K562 (cell line): ENCODE measurements around the gene REEP6. TPM values are rescaled to one million over a fixed set of nuclear protein-coding genes. Genes with fewer than 3 reads are reported as not detected.

Source experiments
- BCOR ChIP-seq: fragments of 450-650 bp; IDR thresholded peaks from 2 replicates; pipeline ENCODE4 v1.6.1; 2016
- CHD4 ChIP-seq: fragments of 200-600 bp; sonication (generic); IDR thresholded peaks from 3 replicates; pipeline ENCODE4 v1.6.1; 2012; ENCODE audit warnings: low read depth, mild to moderate bottlenecking, mixed read lengths, low read length, inconsistent platforms; ENCODE audit not compliant: insufficient read depth, insufficient replicate concordance, poor library complexity, severe bottlenecking
- E2F6 ChIP-seq, 2 experiments: IDR thresholded peaks; 2 replicates each; pipeline ENCODE4 v1.6.1; 2011; ENCODE audit warnings: borderline replicate concordance in 1 of 2, control low read depth in 1 of 2, low read depth in 1 of 2, low read length in 1 of 2, mild to moderate bottlenecking in 1 of 2, mixed read lengths in 1 of 2, moderate library complexity in 1 of 2; ENCODE audit not compliant: insufficient read depth in 1 of 2, insufficient read length in 1 of 2, poor library complexity in 1 of 2, severe bottlenecking in 1 of 2; ENCODE audit errors: extremely low read depth in 1 of 2
- JUN ChIP-seq, 2 experiments: sonication (generic) in 1 of 2; formaldehyde crosslinking in 1 of 2; IDR thresholded peaks; 2 replicates each; pipeline versions ENCODE4 v1.6.1 to v1.8.0; 2012 to 2022; ENCODE audit warnings: borderline replicate concordance in 2 of 2, mild to moderate bottlenecking in 2 of 2, improper control_type of control experiment in 1 of 2, low read depth in 1 of 2, low read length in 1 of 2, missing genetic modification reagents in 1 of 2
- KDM5B ChIP-seq: fragments of 200-600 bp; sonication (generic); IDR thresholded peaks from 2 replicates; pipeline ENCODE4 v1.6.1; 2012; ENCODE audit warnings: low read depth, mild to moderate bottlenecking, moderate library complexity, low read length, control low read depth, inconsistent platforms; ENCODE audit not compliant: insufficient replicate concordance
- MYNN ChIP-seq, 2 experiments: sonication (generic); formaldehyde crosslinking in 1 of 2; IDR thresholded peaks; 2 replicates each; pipeline versions ENCODE4 v1.5.0 to v1.6.1; 2016 to 2020; ENCODE audit warnings: antibody characterized with exemption in 1 of 2, missing genetic modification reagents in 1 of 2
- NEUROD1 ChIP-seq: fragments of 150-350 bp; IDR thresholded peaks from 2 replicates; pipeline ENCODE4 v1.6.1; 2014; ENCODE audit warnings: borderline replicate concordance, low read length, low read depth; ENCODE audit not compliant: partially characterized antibody
- POLR2AphosphoS5 ChIP-seq: IDR thresholded peaks from 2 replicates; pipeline ENCODE4 v1.6.1; 2011; ENCODE audit warnings: mild to moderate bottlenecking, low read depth, low read length, moderate library complexity; ENCODE audit not compliant: control insufficient read depth, insufficient read depth
- POLR2G ChIP-seq: fragments of 200-400 bp; formaldehyde crosslinking; IDR thresholded peaks from 2 replicates; pipeline ENCODE4 v1.6.1; 2017; ENCODE audit warnings: low read depth, mild to moderate bottlenecking, antibody characterized with exemption, low read length, moderate library complexity
- PTRF ChIP-seq: fragments of 450-650 bp; IDR thresholded peaks from 2 replicates; pipeline ENCODE4 v1.6.1; 2016; ENCODE audit warnings: mild to moderate bottlenecking, missing genetic modification characterization, missing compliant biosample characterization
- RBBP5 ChIP-seq: fragments of 200-600 bp; sonication (generic); IDR thresholded peaks from 2 replicates; pipeline ENCODE4 v1.6.1; 2012; ENCODE audit warnings: borderline replicate concordance, mild to moderate bottlenecking, low read length, control low read depth, inconsistent platforms; ENCODE audit not compliant: insufficient read depth, poor library complexity, severe bottlenecking
- RBFOX2 ChIP-seq: fragments of 200-400 bp; formaldehyde crosslinking; IDR thresholded peaks from 2 replicates; pipeline ENCODE4 v1.6.1; 2017; ENCODE audit warnings: low read depth, mild to moderate bottlenecking, low read length, moderate library complexity
- ZNF143 ChIP-seq: sonication (generic); formaldehyde crosslinking; IDR thresholded peaks from 2 replicates; pipeline ENCODE4 v1.9.0; 2022; ENCODE audit warnings: mild to moderate bottlenecking, missing genetic modification reagents
- ZNF146 ChIP-seq: IDR thresholded peaks from one replicate; pipeline ENCODE4 v1.6.1; 2018; ENCODE audit warnings: missing compliant biosample characterization; ENCODE audit not compliant: unreplicated experiment
- ZNF592 ChIP-seq: fragments of 450-650 bp; IDR thresholded peaks from 2 replicates; pipeline ENCODE4 v1.6.1; 2017; ENCODE audit warnings: antibody characterized with exemption, mild to moderate bottlenecking
- polyA plus RNA-seq, 8 experiments: library from polyadenylated mRNA; depleted of rRNA in 4 of 8; stranded (reverse) in 5 of 8; unstranded in 3 of 8; fragments of >200 nt; fragmentation: Nextera tagmentation in 2 of 8; fragmentation: Illumina TruSeq in 1 of 8; extraction: Ambion mirVana in 2 of 8; extraction: Trizol in 1 of 8; gene quantifications; 2 replicates each; pipeline versions ENCODE4 v1.2.1 to v1.2.3, GENCODE V29; 2011 to 2014; ENCODE audit warnings: inconsistent platforms in 1 of 8, missing spikeins in 1 of 8
- total RNA-seq, 7 experiments: library from RNA; depleted of rRNA in 6 of 7; stranded (reverse); fragments of >200 nt in 6 of 7; fragmentation: Illumina TruSeq in 2 of 7; extraction: Trizol in 2 of 7; gene quantifications; 2 replicates each; pipeline versions ENCODE4 v1.2.1 to v1.2.3, GENCODE V29; 2011 to 2021; ENCODE audit warnings: low replicate concordance in 1 of 7
- TF ChIP-seq, protein P1 (sequence below), 2 experiments: IDR thresholded peaks; 2 replicates each; pipeline ENCODE4 v1.6.1; 2012; ENCODE audit warnings: improper control_type of control experiment in 2 of 2, low read depth in 2 of 2, low read length in 2 of 2, borderline replicate concordance in 1 of 2

REEP6 gene
- total and polyA plus RNA-seq, 9 of the 15 experiments (the other 6 are each of a cell fraction or from before 2014, with no cell fraction given) = 1.2 to 64.2 (median 12.7) TPM

DNA sequence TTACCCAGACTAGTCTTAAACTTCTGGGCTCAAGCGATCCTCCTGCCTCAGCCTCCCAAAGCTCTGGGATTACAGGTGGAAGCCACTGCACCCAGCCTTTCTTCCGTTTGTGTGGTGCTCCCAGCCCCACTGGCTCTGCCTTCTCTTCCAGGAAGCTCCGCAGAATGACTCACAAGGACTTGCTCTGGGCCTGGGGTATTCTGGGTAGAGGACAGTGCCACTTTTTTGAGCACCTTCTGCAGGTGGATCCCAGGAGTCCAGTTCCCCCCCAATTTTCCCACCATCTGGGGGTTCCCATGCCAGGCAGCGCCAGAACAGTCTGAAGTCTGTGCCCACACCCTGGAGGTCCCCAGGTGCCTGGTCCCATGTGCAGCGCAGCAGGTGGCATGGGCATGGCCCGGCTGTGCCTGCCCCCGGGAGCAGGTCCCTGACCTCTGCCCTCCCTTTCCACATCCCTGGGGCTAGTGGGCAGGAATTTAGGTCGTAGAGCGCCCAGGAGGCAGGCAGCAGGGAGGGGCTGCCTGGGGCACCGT lies 1.6 kb downstream of the REEP6 start (continued):
- peak; percentile 38 for TF ChIP-seq KDM5B
- TF ChIP-seq PTRF = no peak
- 0 out of 2 replicates have a peak, but pooled peaks have one; percentile 25 for TF ChIP-seq MYNN (IDR thresholded peaks at IDR 0.05)
- no peak for TF ChIP-seq MYNN (CRISPR knock-in tag; IDR thresholded peaks at IDR 0.05)
- no peak for TF ChIP-seq BCOR
- TF ChIP-seq, protein P1, sequence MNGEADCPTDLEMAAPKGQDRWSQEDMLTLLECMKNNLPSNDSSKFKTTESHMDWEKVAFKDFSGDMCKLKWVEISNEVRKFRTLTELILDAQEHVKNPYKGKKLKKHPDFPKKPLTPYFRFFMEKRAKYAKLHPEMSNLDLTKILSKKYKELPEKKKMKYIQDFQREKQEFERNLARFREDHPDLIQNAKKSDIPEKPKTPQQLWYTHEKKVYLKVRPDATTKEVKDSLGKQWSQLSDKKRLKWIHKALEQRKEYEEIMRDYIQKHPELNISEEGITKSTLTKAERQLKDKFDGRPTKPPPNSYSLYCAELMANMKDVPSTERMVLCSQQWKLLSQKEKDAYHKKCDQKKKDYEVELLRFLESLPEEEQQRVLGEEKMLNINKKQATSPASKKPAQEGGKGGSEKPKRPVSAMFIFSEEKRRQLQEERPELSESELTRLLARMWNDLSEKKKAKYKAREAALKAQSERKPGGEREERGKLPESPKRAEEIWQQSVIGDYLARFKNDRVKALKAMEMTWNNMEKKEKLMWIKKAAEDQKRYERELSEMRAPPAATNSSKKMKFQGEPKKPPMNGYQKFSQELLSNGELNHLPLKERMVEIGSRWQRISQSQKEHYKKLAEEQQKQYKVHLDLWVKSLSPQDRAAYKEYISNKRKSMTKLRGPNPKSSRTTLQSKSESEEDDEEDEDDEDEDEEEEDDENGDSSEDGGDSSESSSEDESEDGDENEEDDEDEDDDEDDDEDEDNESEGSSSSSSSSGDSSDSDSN (IDR thresholded peaks at IDR 0.05; ENCODE audit: borderline replicate concordance in 1 of 2, low read depth in 2 of 2, low read length in 2 of 2) = 0 out of 4 replicates have a peak, but pooled peaks of 1 of the 2 experiments have one; percentile 47
- no peak for TF ChIP-seq RBBP5
- TF ChIP-seq JUN (IDR thresholded peaks at IDR 0.05; ENCODE audit: borderline replicate concordance, low read depth, low read length) = 0 out of 2 replicates have a peak, but pooled peaks have one; percentile 13
- TF ChIP-seq JUN (CRISPR knock-in tag; IDR thresholded peaks at IDR 0.05; ENCODE audit: borderline replicate concordance) = no peak
- peak; percentile 62 for TF ChIP-seq ZNF592
- no peak for TF ChIP-seq ZNF146 (CRISPR knock-in tag)
- TF ChIP-seq POLR2G = 0 out of 2 replicates have a peak, but pooled peaks have one; percentile 25
- peak; percentile 26 for TF ChIP-seq NEUROD1
- TF ChIP-seq ZNF143 (CRISPR knock-in tag) = peak; percentile 52
- peak in 1 of 2 experiments; percentile 5 for TF ChIP-seq E2F6 (IDR thresholded peaks at IDR 0.05; ENCODE audit: borderline replicate concordance in 1 of 2, extremely low read depth in 1 of 2, insufficient read depth in 1 of 2, insufficient read length in 1 of 2, low read depth in 1 of 2, low read length in 1 of 2, poor library complexity in 1 of 2, severe bottlenecking in 1 of 2)
- TF ChIP-seq POLR2AphosphoS5 = 0 out of 2 replicates have a peak, but pooled peaks have one; percentile 27
- peak; percentile 47 for TF ChIP-seq RBFOX2
- TF ChIP-seq CHD4 = peak; percentile 8
